ENCODE data around the gene RPS16. TPM values are rescaled to one million over a fixed set of nuclear protein-coding genes. Genes with fewer than 3 reads are reported as not detected.

The RPS16 gene
- total RNA-seq, 1 donor from 2014 or later: 2,020 TPM

DNA sequence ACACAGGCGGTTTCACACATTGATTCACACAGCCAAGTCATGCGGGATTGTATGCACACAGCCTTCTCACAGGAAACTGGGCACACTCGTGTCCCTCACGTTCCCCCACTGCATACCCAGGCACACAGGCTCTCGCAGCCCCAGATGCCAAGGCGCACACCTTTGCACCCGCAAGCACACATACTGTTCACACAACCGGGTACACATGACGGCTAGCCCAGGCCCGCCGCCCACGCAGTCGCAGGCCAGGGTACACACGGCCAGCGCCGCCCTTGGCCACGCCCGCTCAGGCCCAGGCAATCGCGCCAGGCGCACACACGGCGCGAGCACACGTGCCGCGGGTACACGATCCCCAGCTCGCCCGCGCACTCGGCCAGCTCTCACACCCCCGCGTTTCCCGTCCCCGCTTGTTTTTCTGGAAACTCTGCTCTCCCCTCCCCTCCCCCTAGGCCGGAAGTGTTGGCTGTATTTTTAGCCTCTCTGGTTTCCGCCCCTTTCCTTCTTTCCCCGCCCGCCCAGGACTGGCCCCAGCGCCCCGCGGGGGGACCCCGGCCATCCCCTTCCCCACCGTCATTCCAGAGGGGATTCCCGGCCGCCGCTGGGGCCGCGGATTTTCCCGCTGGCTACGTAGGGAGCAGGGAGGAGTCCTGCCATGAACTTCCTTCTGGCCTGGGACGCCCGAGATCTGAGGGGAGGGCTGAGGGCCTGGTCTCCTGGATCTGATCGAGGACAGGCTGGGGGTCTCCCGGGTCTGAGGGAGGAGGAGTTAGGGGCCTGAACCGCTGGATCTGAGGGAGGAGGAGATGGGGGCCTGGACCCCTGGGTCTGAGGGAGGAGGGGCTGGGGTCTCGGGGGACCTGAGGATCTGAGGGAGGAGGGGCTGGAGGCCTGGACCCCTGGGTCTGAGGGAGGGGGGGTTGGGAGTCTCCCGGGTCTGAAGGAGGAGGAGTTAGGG lies 33.1 kb downstream of the RPS16 start:
- TF ChIP-seq, protein P1, sequence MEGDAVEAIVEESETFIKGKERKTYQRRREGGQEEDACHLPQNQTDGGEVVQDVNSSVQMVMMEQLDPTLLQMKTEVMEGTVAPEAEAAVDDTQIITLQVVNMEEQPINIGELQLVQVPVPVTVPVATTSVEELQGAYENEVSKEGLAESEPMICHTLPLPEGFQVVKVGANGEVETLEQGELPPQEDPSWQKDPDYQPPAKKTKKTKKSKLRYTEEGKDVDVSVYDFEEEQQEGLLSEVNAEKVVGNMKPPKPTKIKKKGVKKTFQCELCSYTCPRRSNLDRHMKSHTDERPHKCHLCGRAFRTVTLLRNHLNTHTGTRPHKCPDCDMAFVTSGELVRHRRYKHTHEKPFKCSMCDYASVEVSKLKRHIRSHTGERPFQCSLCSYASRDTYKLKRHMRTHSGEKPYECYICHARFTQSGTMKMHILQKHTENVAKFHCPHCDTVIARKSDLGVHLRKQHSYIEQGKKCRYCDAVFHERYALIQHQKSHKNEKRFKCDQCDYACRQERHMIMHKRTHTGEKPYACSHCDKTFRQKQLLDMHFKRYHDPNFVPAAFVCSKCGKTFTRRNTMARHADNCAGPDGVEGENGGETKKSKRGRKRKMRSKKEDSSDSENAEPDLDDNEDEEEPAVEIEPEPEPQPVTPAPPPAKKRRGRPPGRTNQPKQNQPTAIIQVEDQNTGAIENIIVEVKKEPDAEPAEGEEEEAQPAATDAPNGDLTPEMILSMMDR (conservative IDR thresholded peaks at IDR 0.05): no peak
- H3K4me3 Mint-ChIP-seq: peak overlapping the region; percentile 91

DNA sequence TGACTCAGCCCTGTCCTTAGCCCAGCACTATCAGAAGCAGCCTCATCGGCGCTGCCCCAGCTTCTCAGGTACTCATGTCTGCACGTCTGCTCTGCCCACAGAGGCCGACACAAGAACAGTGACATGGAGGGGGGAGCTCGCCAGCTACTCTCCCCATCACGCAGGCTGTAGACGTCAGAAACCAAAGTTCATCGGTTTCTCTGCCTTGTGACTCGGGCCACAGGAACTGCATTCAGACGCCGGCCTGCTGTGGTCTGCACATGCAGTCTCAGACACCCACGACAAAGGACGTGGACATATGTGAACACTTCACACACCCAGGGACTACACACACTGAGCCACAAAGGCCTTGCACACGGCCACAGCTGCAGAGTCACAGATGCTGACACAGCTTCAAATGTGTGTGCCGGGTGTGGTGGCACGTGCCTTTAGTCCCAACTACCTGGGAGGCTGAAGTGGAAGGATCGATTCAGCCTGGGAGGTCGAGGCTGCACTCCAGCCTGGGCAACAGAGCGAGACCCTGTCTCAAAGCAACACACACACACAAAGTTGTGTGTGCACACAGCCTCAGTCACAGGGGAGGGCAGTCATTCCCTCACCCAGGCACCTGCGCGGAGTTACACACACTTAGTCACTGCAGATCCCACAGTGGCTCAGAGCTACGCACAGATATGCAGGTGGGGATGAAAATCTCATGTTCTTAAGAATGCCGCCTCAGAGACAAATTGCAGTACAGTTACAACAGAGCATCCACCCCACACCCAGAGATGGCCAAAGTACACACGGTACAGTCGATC lies 34.0 kb downstream of the RPS16 start:
- Mint-ChIP-seq H3K4me3 (peak overlapping the region; percentile 91), H3K4me1 (peaks cover 37% of the 10 kb centered on the region), H3K27me3 (ENCODE audit: low read depth) (peaks cover 4% of the 10 kb centered on the region), H3K9me3 (no peaks in the 10 kb centered on the region), H3K36me3 (ENCODE audit: low read depth) (no peaks in the 10 kb centered on the region), H3K27ac (ENCODE audit: unreplicated experiment) (peak overlapping the region; percentile 99)
- no peak for DNase-seq (ENCODE audit: low read depth, low spot score)
- TF ChIP-seq, protein P1 (conservative IDR thresholded peaks at IDR 0.05): no peak

More for the DNA sequence above, 33.1 kb downstream of the RPS16 start:
- no peaks in the 10 kb centered on the region for H3K9me3 Mint-ChIP-seq
- H3K36me3 Mint-ChIP-seq (ENCODE audit: low read depth): no peaks in the 10 kb centered on the region
- peaks cover 37% of the 10 kb centered on the region for H3K4me1 Mint-ChIP-seq
- DNase-seq (ENCODE audit: low read depth, low spot score): peak; percentile 67
- peak overlapping the region; percentile 99 for H3K27ac Mint-ChIP-seq (ENCODE audit: unreplicated experiment)
- peaks cover 9% of the 10 kb centered on the region for H3K27me3 Mint-ChIP-seq (ENCODE audit: low read depth)

DNA sequence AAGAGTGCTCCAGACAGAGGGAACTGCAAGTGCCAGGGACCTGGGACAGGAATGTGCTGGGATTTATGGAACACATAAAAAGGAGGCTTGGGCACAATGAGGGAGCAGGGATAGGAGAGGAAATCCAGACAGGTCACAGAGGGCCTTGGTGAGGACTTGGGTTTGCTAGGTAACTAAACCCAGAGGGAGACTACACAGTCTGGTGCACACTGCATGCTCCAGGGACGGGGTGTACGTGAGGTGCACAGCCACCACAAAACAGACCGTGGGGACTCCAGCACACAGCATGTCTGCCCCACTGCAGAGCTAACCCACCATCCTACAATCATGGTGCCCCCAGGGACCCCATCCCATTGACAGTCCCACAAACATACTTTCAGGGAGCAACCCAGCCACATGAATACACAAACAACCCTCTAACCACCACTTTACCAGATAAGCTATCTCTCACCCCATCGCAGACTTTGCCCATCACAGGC lies 34.6 kb downstream of the RPS16 start:
- TF ChIP-seq, protein P1 (conservative IDR thresholded peaks at IDR 0.05): no peak
- no peaks in the 10 kb centered on the region for H3K9me3 Mint-ChIP-seq
- peaks cover under 1% of the 10 kb centered on the region for H3K27me3 Mint-ChIP-seq (ENCODE audit: low read depth)
- peaks cover 34% of the 10 kb centered on the region for H3K4me1 Mint-ChIP-seq
- H3K27ac Mint-ChIP-seq (ENCODE audit: unreplicated experiment): peak overlapping the region; percentile 5
- H3K4me3 Mint-ChIP-seq: peak overlapping the region; percentile 91
- no peak for DNase-seq (ENCODE audit: low read depth, low spot score)
- H3K36me3 Mint-ChIP-seq (ENCODE audit: low read depth): no peaks in the 10 kb centered on the region

DNA sequence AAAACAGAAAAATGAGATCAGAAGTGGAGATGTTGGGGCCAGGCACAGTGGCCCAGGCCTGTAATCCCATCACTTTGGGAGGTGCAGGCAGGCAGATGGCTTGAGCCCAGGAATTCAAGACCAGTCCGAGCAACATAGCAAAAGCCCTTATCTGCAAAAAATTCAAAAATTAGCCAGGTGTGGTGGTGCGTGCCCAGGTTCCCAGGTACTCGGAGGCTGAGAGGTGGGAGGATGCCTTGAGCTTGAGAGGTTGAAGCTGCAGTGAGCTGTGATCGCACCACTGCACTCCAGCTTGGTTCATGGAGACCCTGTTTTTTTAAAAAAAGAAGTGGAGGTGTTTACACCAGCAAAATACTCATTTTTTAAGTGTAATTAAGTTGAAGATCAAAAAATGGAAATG lies 35.7 kb downstream of the RPS16 start:
- H3K4me3 Mint-ChIP-seq: peak overlapping the region; percentile 25
- no peak overlapping the region for H3K27ac Mint-ChIP-seq (ENCODE audit: unreplicated experiment)
- no peaks in the 10 kb centered on the region for H3K9me3 Mint-ChIP-seq
- DNase-seq (ENCODE audit: low read depth, low spot score): no peak
- peaks cover 3% of the 10 kb centered on the region for H3K36me3 Mint-ChIP-seq (ENCODE audit: low read depth)
- peaks cover 32% of the 10 kb centered on the region for H3K4me1 Mint-ChIP-seq
- no peaks in the 10 kb centered on the region for H3K27me3 Mint-ChIP-seq (ENCODE audit: low read depth)
- TF ChIP-seq, protein P1 (conservative IDR thresholded peaks at IDR 0.05): no peak

DNA sequence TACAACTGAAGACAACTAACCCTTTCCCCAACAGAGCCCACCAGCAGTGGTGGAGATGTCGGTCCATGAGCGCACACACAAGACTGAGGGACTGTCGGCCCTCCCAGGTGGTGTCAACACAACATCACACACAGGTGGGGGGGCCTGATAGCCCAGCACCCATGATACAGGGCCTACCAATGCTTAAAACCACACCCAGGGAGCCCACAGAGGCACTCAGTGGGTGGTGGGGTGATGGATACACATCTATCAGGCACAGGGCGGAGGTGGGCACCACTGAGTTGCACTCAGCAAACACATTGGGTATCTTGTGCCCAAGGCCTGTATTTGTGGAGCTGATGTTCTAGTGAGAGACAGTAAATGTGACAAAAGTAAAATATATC lies 36.1 kb downstream of the RPS16 start:
- Mint-ChIP-seq H3K4me1 (peaks cover 32% of the 10 kb centered on the region), H3K36me3 (ENCODE audit: low read depth) (peaks cover 3% of the 10 kb centered on the region), H3K9me3 (no peaks in the 10 kb centered on the region), H3K27me3 (ENCODE audit: low read depth) (no peaks in the 10 kb centered on the region), H3K4me3 (peak overlapping the region; percentile 25), H3K27ac (ENCODE audit: unreplicated experiment) (no peak overlapping the region)
- DNase-seq (ENCODE audit: low read depth, low spot score): no peak
- TF ChIP-seq, protein P1 (conservative IDR thresholded peaks at IDR 0.05): no peak
